ENCODE results near the gene PARL.
"Not testable (repeated sequence)": the region's sequence is repeated elsewhere in the genome, so short reads cannot be mapped to it uniquely, and the experiment has no call there.

PARL gene

GRCh38 chr3:183880121-183880520 is 4.6 kb downstream of the PARL start:
- no peak overlapping the region for H2BK120ac ChIP-seq (ENCODE audit: low read depth, low read length)
- H3K14ac ChIP-seq (ENCODE audit: low read length in 2 of 2), result no peak overlapping the region
- H2BK5ac ChIP-seq (ENCODE audit: low read depth, low read length, poor library complexity, severe bottlenecking), result no peak overlapping the region
- WGBS, result 98% methylated on average over 9 of the region's 9 CpGs
- DNase-seq, result no peak
- H3K9me3 ChIP-seq (ENCODE audit: control insufficient read depth, low read length), result no peaks in the 10 kb centered on the region
- H2AFZ ChIP-seq (ENCODE audit: low read depth, low read length), result no peak overlapping the region
- H3K4me3 ChIP-seq (ENCODE audit: insufficient read depth in 1 of 2, low read depth in 1 of 2, low read length in 2 of 2), result no peak overlapping the region
- no peak overlapping the region for H3K4me2 ChIP-seq (ENCODE audit: low read length, poor library complexity, severe bottlenecking)
- H3K23ac ChIP-seq (ENCODE audit: low read length in 2 of 2), result no peak overlapping the region
- H2AK5ac ChIP-seq (ENCODE audit: low read length, severe bottlenecking), result no peak overlapping the region
- H3K36me3 ChIP-seq (ENCODE audit: control insufficient read depth in 1 of 2, insufficient read depth in 2 of 2, low read depth in 1 of 2, low read length in 2 of 2), result peaks cover 8 to 16% of the 10 kb centered on the region in 2 experiments
- peaks cover 12% of the 10 kb centered on the region for H3K79me1 ChIP-seq (replicated peaks; ENCODE audit: low read length, poor library complexity, severe bottlenecking)
- no peak overlapping the region for H4K8ac ChIP-seq (ENCODE audit: low read length)
- no peaks in the 10 kb centered on the region for H3K27me3 ChIP-seq (ENCODE audit: control insufficient read depth in 1 of 2, insufficient read depth in 1 of 2, low read length in 2 of 2)
- no peak overlapping the region for H3K27ac ChIP-seq (ENCODE audit: low read length, poor library complexity, severe bottlenecking)
- no peak overlapping the region for H2BK12ac ChIP-seq (ENCODE audit: low read length in 2 of 2)
- no peak overlapping the region for H4K91ac ChIP-seq (ENCODE audit: low read length)
- no peak overlapping the region for H2BK15ac ChIP-seq (ENCODE audit: low read depth, poor library complexity, severe bottlenecking)
- no peak overlapping the region for H3K18ac ChIP-seq (ENCODE audit: low read depth in 1 of 2, low read length in 2 of 2)
- H3K4me1 ChIP-seq (ENCODE audit: control insufficient read depth, insufficient read depth, low read depth, low read length), result peaks cover 4% of the 10 kb centered on the region
- H3K4ac ChIP-seq (ENCODE audit: low read depth in 1 of 2, low read length in 2 of 2), result no peak overlapping the region
- H3K9ac ChIP-seq (ENCODE audit: low read length), result no peak overlapping the region

GRCh38 chr3:183879243-183879642 is 5.4 kb downstream of the PARL start:
- DNase-seq, result no peak
- no peak overlapping the region for H4K8ac ChIP-seq (ENCODE audit: low read length)
- H3K14ac ChIP-seq (ENCODE audit: low read length in 2 of 2), result no peak overlapping the region
- H3K9me3 ChIP-seq (ENCODE audit: control insufficient read depth, low read length), result no peaks in the 10 kb centered on the region
- peaks cover 3% of the 10 kb centered on the region for H3K4me1 ChIP-seq (ENCODE audit: control insufficient read depth, insufficient read depth, low read depth, low read length)
- H3K4me2 ChIP-seq (ENCODE audit: low read length, poor library complexity, severe bottlenecking), result no peak overlapping the region
- no peak overlapping the region for H2AFZ ChIP-seq (ENCODE audit: low read depth, low read length)
- H3K9ac ChIP-seq (ENCODE audit: low read length), result no peak overlapping the region
- no peak overlapping the region for H3K23ac ChIP-seq (ENCODE audit: low read length in 2 of 2)
- no peak overlapping the region for H3K4ac ChIP-seq (ENCODE audit: low read depth in 1 of 2, low read length in 2 of 2)
- H2BK5ac ChIP-seq (ENCODE audit: low read depth, low read length, poor library complexity, severe bottlenecking), result no peak overlapping the region
- no peak overlapping the region for H4K91ac ChIP-seq (ENCODE audit: low read length)
- no peak overlapping the region for H3K27ac ChIP-seq (ENCODE audit: low read length, poor library complexity, severe bottlenecking)
- H2BK12ac ChIP-seq (ENCODE audit: low read length in 2 of 2), result no peak overlapping the region
- 100% methylated on average over 1 of the region's 2 CpGs for WGBS
- no peaks in the 10 kb centered on the region for H3K27me3 ChIP-seq (ENCODE audit: control insufficient read depth in 1 of 2, insufficient read depth in 1 of 2, low read length in 2 of 2)
- peaks cover 14% of the 10 kb centered on the region for H3K79me1 ChIP-seq (replicated peaks; ENCODE audit: low read length, poor library complexity, severe bottlenecking)
- H3K18ac ChIP-seq (ENCODE audit: low read depth in 1 of 2, low read length in 2 of 2), result no peak overlapping the region
- H3K36me3 ChIP-seq (ENCODE audit: control insufficient read depth in 1 of 2, insufficient read depth in 2 of 2, low read depth in 1 of 2, low read length in 2 of 2), result peaks cover 8 to 16% of the 10 kb centered on the region in 2 experiments
- no peak overlapping the region for H3K4me3 ChIP-seq (ENCODE audit: insufficient read depth in 1 of 2, low read depth in 1 of 2, low read length in 2 of 2)
- no peak overlapping the region for H2BK15ac ChIP-seq (ENCODE audit: low read depth, poor library complexity, severe bottlenecking)
- no peak overlapping the region for H2AK5ac ChIP-seq (ENCODE audit: low read length, severe bottlenecking)
- no peak overlapping the region for H2BK120ac ChIP-seq (ENCODE audit: low read depth, low read length)

- Histone ChIP-seq H2BK120ac (ENCODE audit: low read depth, low read length) (no peak overlapping the region), H4K91ac (ENCODE audit: low read length) (no peak overlapping the region), H3K36me3 (ENCODE audit: control insufficient read depth in 1 of 2, insufficient read depth in 2 of 2, low read depth in 1 of 2, low read length in 2 of 2) (peaks cover 8 to 16% of the 10 kb centered on the region in 2 experiments), H3K18ac (ENCODE audit: low read depth in 1 of 2, low read length in 2 of 2) (no peak overlapping the region), H3K23ac (ENCODE audit: low read length in 2 of 2) (no peak overlapping the region), H2BK5ac (ENCODE audit: low read depth, low read length, poor library complexity, severe bottlenecking) (no peak overlapping the region), H3K9me3 (ENCODE audit: control insufficient read depth, low read length) (no peaks in the 10 kb centered on the region), H2AK5ac (ENCODE audit: low read length, severe bottlenecking) (no peak overlapping the region), H4K8ac (ENCODE audit: low read length) (no peak overlapping the region), H2AFZ (ENCODE audit: low read depth, low read length) (no peak overlapping the region), H3K4ac (ENCODE audit: low read depth in 1 of 2, low read length in 2 of 2) (no peak overlapping the region), H3K79me1 (replicated peaks; ENCODE audit: low read length, poor library complexity, severe bottlenecking) (peaks cover 16% of the 10 kb centered on the region), H3K27ac (ENCODE audit: low read length, poor library complexity, severe bottlenecking) (no peak overlapping the region), H3K4me3 (ENCODE audit: insufficient read depth in 1 of 2, low read depth in 1 of 2, low read length in 2 of 2) (no peak overlapping the region), H3K9ac (ENCODE audit: low read length) (no peak overlapping the region), H2BK12ac (ENCODE audit: low read length in 2 of 2) (no peak overlapping the region), H3K27me3 (ENCODE audit: control insufficient read depth in 1 of 2, insufficient read depth in 1 of 2, low read length in 2 of 2) (no peaks in the 10 kb centered on the region), H3K4me1 (ENCODE audit: control insufficient read depth, insufficient read depth, low read depth, low read length) (peaks cover 1% of the 10 kb centered on the region), H2BK15ac (ENCODE audit: low read depth, poor library complexity, severe bottlenecking) (no peak overlapping the region), H3K4me2 (ENCODE audit: low read length, poor library complexity, severe bottlenecking) (no peak overlapping the region), H3K14ac (ENCODE audit: low read length in 2 of 2) (no peak overlapping the region)
- 100% methylated on average over 8 of the region's 8 CpGs for WGBS
- DNase-seq, result no peak
Measured at GRCh38 chr3:183878071-183878470, 6.6 kb downstream of the PARL start.

GRCh38 chr3:183877227-183877626 is 7.5 kb downstream of the PARL start:
- peaks cover 17% of the 10 kb centered on the region for H3K79me1 ChIP-seq (replicated peaks; ENCODE audit: low read length, poor library complexity, severe bottlenecking)
- H3K27me3 ChIP-seq (ENCODE audit: control insufficient read depth in 1 of 2, insufficient read depth in 1 of 2, low read length in 2 of 2); H2BK15ac ChIP-seq (ENCODE audit: low read depth, poor library complexity, severe bottlenecking); H4K91ac ChIP-seq (ENCODE audit: low read length); H3K9ac ChIP-seq (ENCODE audit: low read length); H2AFZ ChIP-seq (ENCODE audit: low read depth, low read length); H2BK120ac ChIP-seq (ENCODE audit: low read depth, low read length); H2AK5ac ChIP-seq (ENCODE audit: low read length, severe bottlenecking); H3K18ac ChIP-seq (ENCODE audit: low read depth in 1 of 2, low read length in 2 of 2); H4K8ac ChIP-seq (ENCODE audit: low read length); H3K27ac ChIP-seq (ENCODE audit: low read length, poor library complexity, severe bottlenecking); H3K4me1 ChIP-seq (ENCODE audit: control insufficient read depth, insufficient read depth, low read depth, low read length); H3K23ac ChIP-seq (ENCODE audit: low read length in 2 of 2); H2BK5ac ChIP-seq (ENCODE audit: low read depth, low read length, poor library complexity, severe bottlenecking); H3K4me2 ChIP-seq (ENCODE audit: low read length, poor library complexity, severe bottlenecking); H2BK12ac ChIP-seq (ENCODE audit: low read length in 2 of 2); H3K4ac ChIP-seq (ENCODE audit: low read depth in 1 of 2, low read length in 2 of 2); H3K9me3 ChIP-seq (ENCODE audit: control insufficient read depth, low read length); H3K4me3 ChIP-seq (ENCODE audit: insufficient read depth in 1 of 2, low read depth in 1 of 2, low read length in 2 of 2); H3K14ac ChIP-seq (ENCODE audit: low read length in 2 of 2): not testable (repeated sequence)
- peaks cover 11 to 16% of the 10 kb centered on the region in 2 experiments for H3K36me3 ChIP-seq (ENCODE audit: control insufficient read depth in 1 of 2, insufficient read depth in 2 of 2, low read depth in 1 of 2, low read length in 2 of 2)
- WGBS, result 98% methylated on average over 5 of the region's 5 CpGs
- peak; percentile 10 for DNase-seq
